ENCODE measurements around the gene ZNF839. TPM values are rescaled to one million over a fixed set of nuclear protein-coding genes. Genes with fewer than 3 reads are reported as not detected.

ZNF839 gene
- total and polyA plus RNA-seq, 12 donors: 7.4 to 28.2 (median 14.5) TPM

GRCh38 chr14:102353126-102353619 is 33.6 kb downstream of the ZNF839 start:
- no peak for DNase-seq
- intact Hi-C loops (cut with DNase I): no loop called here
- Histone ChIP-seq H3K4me1 (replicated peaks in 1 of 2) (no peaks in the 10 kb centered on the region), H3K27me3 (no peaks in the 10 kb centered on the region), H3K4me3 (no peak overlapping the region), H3K36me3 (replicated peaks in 1 of 2) (peaks cover 0 to 73% of the 10 kb centered on the region in 2 donors), H3K27ac (no peak overlapping the region), H3K9me3 (replicated peaks in 1 of 3) (no peaks in the 10 kb centered on the region)
- WGBS, 4 donors: 81 to 86% (median 85%) methylated on average over 8 of the region's 8 CpGs
- no peak for TF ChIP-seq POLR2A (IDR thresholded peaks at IDR 0.05)
- TF ChIP-seq CTCF (IDR thresholded peaks at IDR 0.05): no peak

GRCh38 chr14:102356280-102356679 is 36.7 kb downstream of the ZNF839 start:
- no peak for DNase-seq
- 81 to 92% (median 91%) methylated on average over 3 of the region's 3 CpGs for WGBS, 4 donors
- no peaks in the 10 kb centered on the region for H3K9me3 ChIP-seq (replicated peaks in 1 of 3)
- intact Hi-C loops (cut with DNase I): no loop called here
- no peaks in the 10 kb centered on the region for H3K4me1 ChIP-seq (replicated peaks in 1 of 2)
- no peak for TF ChIP-seq POLR2A (IDR thresholded peaks at IDR 0.05)
- no peak for TF ChIP-seq CTCF (IDR thresholded peaks at IDR 0.05)
- H3K27me3 ChIP-seq: no peaks in the 10 kb centered on the region
- no peak overlapping the region for H3K27ac ChIP-seq
- no peak overlapping the region for H3K4me3 ChIP-seq
- peaks cover 0 to 66% of the 10 kb centered on the region in 2 donors for H3K36me3 ChIP-seq (replicated peaks in 1 of 2)

- Histone ChIP-seq H3K36me3 (replicated peaks in 1 of 2) (peaks cover 0 to 49% of the 10 kb centered on the region in 2 donors), H3K9me3 (replicated peaks in 1 of 3) (no peaks in the 10 kb centered on the region), H3K27me3 (no peaks in the 10 kb centered on the region), H3K4me3 (no peak overlapping the region), H3K27ac (no peak overlapping the region), H3K4me1 (replicated peaks in 1 of 2) (peaks cover 6 to 18% of the 10 kb centered on the region in 2 donors)
- intact Hi-C loops (cut with DNase I): no loop called here
- 90 to 96% (median 93%) methylated on average over 2 of the region's 2 CpGs for WGBS, 4 donors
- TF ChIP-seq POLR2A (IDR thresholded peaks at IDR 0.05): no peak
- no peak for TF ChIP-seq CTCF (IDR thresholded peaks at IDR 0.05)
- no peak for DNase-seq
These were observed 39.8 kb downstream of the ZNF839 start for GRCh38 chr14:102359341-102359740.

- Histone ChIP-seq H3K27ac (no peak overlapping the region), H3K9me3 (replicated peaks in 1 of 3) (no peaks in the 10 kb centered on the region), H3K36me3 (replicated peaks in 1 of 2) (peaks cover 0 to 38% of the 10 kb centered on the region in 2 donors), H3K27me3 (no peaks in the 10 kb centered on the region), H3K4me1 (replicated peaks in 1 of 2) (peaks cover 9 to 20% of the 10 kb centered on the region in 2 donors), H3K4me3 (no peak overlapping the region)
- DNase-seq: no peak
- TF ChIP-seq POLR2A (IDR thresholded peaks at IDR 0.05) (no peak), CTCF (IDR thresholded peaks at IDR 0.05) (no peak)
- 92 to 100% (median 98%) methylated on average over 3 of the region's 3 CpGs for WGBS, 4 donors
- intact Hi-C loops (cut with DNase I): no loop called here
These were observed 40.8 kb downstream of the ZNF839 start for GRCh38 chr14:102360388-102360787.

Data from adrenal gland (tissue), 12 donors.